CD4-positive, alpha-beta T cell treated with Interleukin-1 beta for 1 hour (primary cell): ENCODE data around the gene LACTB.

Experiments
- DNase-seq, 2 donors: peaks; one replicate each; pipeline ENCODE4 v3.0.0-alpha.2; 2020 to 2022

The LACTB gene

GRCh38 chr15:63121382-63122001, at the start of gene LACTB:
Gene LACTB (plus strand): TSS chr15:63121861. CDS start chr15:63121872, 11 bp downstream.
- peak; percentile 80 to 84 for DNase-seq

- no peak for DNase-seq
Measured at GRCh38 chr15:63072023-63072650, 49.5 kb upstream of the LACTB start.

GRCh38 chr15:63072809-63073277, 48.8 kb upstream of the LACTB start:
- DNase-seq = no peak

GRCh38 chr15:63073497-63074172, 48.0 kb upstream of the LACTB start:
- DNase-seq = no peak

- DNase-seq = no peak
Measured at GRCh38 chr15:63075015-63075983, 46.4 kb upstream of the LACTB start.

- no peak for DNase-seq
Measured at GRCh38 chr15:63075984-63076713, 45.5 kb upstream of the LACTB start.

GRCh38 chr15:63076714-63077046, 45.0 kb upstream of the LACTB start:
- DNase-seq = no peak

- no peak for DNase-seq
Measured at GRCh38 chr15:63077952-63078351, 43.7 kb upstream of the LACTB start.

- DNase-seq = no peak
Measured at GRCh38 chr15:63079947-63080626, 41.6 kb upstream of the LACTB start.

- no peak for DNase-seq
Measured at GRCh38 chr15:63080634-63081250, 40.9 kb upstream of the LACTB start.

- no peak for DNase-seq
Measured at GRCh38 chr15:63082366-63082765, 39.3 kb upstream of the LACTB start.

GRCh38 chr15:63083044-63083443, 38.6 kb upstream of the LACTB start:
- DNase-seq = no peak

- no peak for DNase-seq
Measured at GRCh38 chr15:63083541-63083940, 38.1 kb upstream of the LACTB start.

GRCh38 chr15:63084806-63085205, 36.9 kb upstream of the LACTB start:
- DNase-seq = no peak

GRCh38 chr15:63085289-63085688, 36.4 kb upstream of the LACTB start:
- DNase-seq = no peak

GRCh38 chr15:63086271-63086670, 35.4 kb upstream of the LACTB start:
- no peak for DNase-seq

- no peak for DNase-seq
Measured at GRCh38 chr15:63086947-63087346, 34.7 kb upstream of the LACTB start.

GRCh38 chr15:63088533-63089245, 33.0 kb upstream of the LACTB start:
- no peak for DNase-seq

GRCh38 chr15:63089260-63090043, 32.2 kb upstream of the LACTB start:
- DNase-seq = no peak

GRCh38 chr15:63090472-63090871, 31.2 kb upstream of the LACTB start:
- DNase-seq = no peak
